Mesendoderm (in vitro differentiated cells): ENCODE measurements around the gene WDPCP.

Experiments used
- DNase-seq: peaks from one replicate; pipeline ENCODE4 v3.0.0; 2013
- H2AK5ac ChIP-seq: 2 replicates; pipeline ENCODE4 v1.6.1; 2013; ENCODE audit warnings: low read length, inconsistent platforms
- H2BK120ac ChIP-seq: 2 replicates; pipeline ENCODE4 v1.6.1; 2013; ENCODE audit warnings: low read depth, mild to moderate bottlenecking, low read length, moderate library complexity, mixed read lengths
- H2BK15ac ChIP-seq: replicated peaks from 2 replicates; pipeline ENCODE4 v1.6.1; 2013; ENCODE audit warnings: low read depth, mild to moderate bottlenecking, moderate library complexity
- H2BK5ac ChIP-seq: 2 replicates; pipeline ENCODE4 v1.6.1; 2013; ENCODE audit warnings: low read length, inconsistent platforms
- H3K18ac ChIP-seq: 2 replicates; pipeline ENCODE4 v1.6.1; 2013; ENCODE audit warnings: mild to moderate bottlenecking, low read length, mixed read lengths
- H3K23ac ChIP-seq: one replicate; pipeline ENCODE4 v1.6.1; 2013; ENCODE audit warnings: low read length
- H3K27ac ChIP-seq: 2 replicates; pipeline ENCODE4 v1.5.1; 2013; ENCODE audit warnings: low read depth, mild to moderate bottlenecking, inconsistent platforms, low read length, moderate library complexity
- H3K27me3 ChIP-seq: 2 replicates; pipeline ENCODE4 v1.6.1; 2013; ENCODE audit warnings: low read length, control low read depth, mild to moderate bottlenecking, inconsistent platforms; ENCODE audit not compliant: insufficient read depth, poor library complexity
- H3K36me3 ChIP-seq: 2 replicates; pipeline ENCODE4 v1.6.1; 2013; ENCODE audit warnings: low read length, inconsistent platforms; ENCODE audit not compliant: control insufficient read depth, insufficient read depth
- H3K4ac ChIP-seq: one replicate; pipeline ENCODE4 v1.6.1; 2013; ENCODE audit warnings: low read depth, mild to moderate bottlenecking, low read length, moderate library complexity
- H3K4me1 ChIP-seq: 2 replicates; pipeline ENCODE4 v1.6.1; 2013; ENCODE audit warnings: low read depth, low read length, inconsistent platforms; ENCODE audit not compliant: control insufficient read depth
- H3K4me2 ChIP-seq: 2 replicates; pipeline ENCODE4 v1.6.1; 2013; ENCODE audit warnings: low read length
- H3K4me3 ChIP-seq: 2 replicates; pipeline ENCODE4 v1.5.1; 2013; ENCODE audit warnings: mild to moderate bottlenecking, low read length
- H3K56ac ChIP-seq: one replicate; pipeline ENCODE4 v1.6.1; 2013; ENCODE audit warnings: low read length
- H3K79me1 ChIP-seq: 2 replicates; pipeline ENCODE4 v1.6.1; 2013; ENCODE audit warnings: low read length, inconsistent platforms
- H3K79me2 ChIP-seq: 2 replicates; pipeline ENCODE4 v1.6.1; 2013; ENCODE audit warnings: mild to moderate bottlenecking, low read length; ENCODE audit not compliant: control insufficient read depth, insufficient read depth
- H3K9ac ChIP-seq: 2 replicates; pipeline ENCODE4 v1.6.1; 2013; ENCODE audit warnings: low read length, inconsistent platforms
- H4K5ac ChIP-seq: one replicate; pipeline ENCODE4 v1.6.1; 2013; ENCODE audit warnings: low read length
- H4K8ac ChIP-seq: one replicate; pipeline ENCODE4 v1.6.1; 2013; ENCODE audit warnings: low read depth, mild to moderate bottlenecking, control low read depth, low read length, moderate library complexity
- WGBS: extraction: QIAGEN DNeasy Blood & Tissue Kit; methylation state at CpG from one replicate; pipeline ENCODE4 v1.1.7; 2013; ENCODE audit warnings: low lambda C conversion rate, missing lambda C conversion rate; ENCODE audit not compliant: insufficient coverage; ENCODE audit errors: extremely low coverage; 5-methylcytosine and 5-hydroxymethylcytosine counted together

The WDPCP gene

GRCh38 chr2:63261137-63261621 lies 327.1 kb downstream of the WDPCP start:
- Histone ChIP-seq H2AK5ac (no peak overlapping the region), H3K4me2 (no peak overlapping the region), H3K27ac (no peak overlapping the region), H3K79me2 (no peaks in the 10 kb centered on the region), H3K79me1 (no peaks in the 10 kb centered on the region), H2BK5ac (no peak overlapping the region), H3K4ac (no peak overlapping the region), H3K36me3 (no peaks in the 10 kb centered on the region), H3K23ac (no peak overlapping the region), H3K9ac (no peak overlapping the region), H3K27me3 (no peaks in the 10 kb centered on the region), H2BK15ac (no peak overlapping the region), H4K5ac (no peak overlapping the region), H3K18ac (no peak overlapping the region), H4K8ac (no peak overlapping the region), H2BK120ac (no peak overlapping the region), H3K4me3 (no peak overlapping the region), H3K56ac (no peak overlapping the region), H3K4me1 (no peaks in the 10 kb centered on the region)
- no CpG with 5 or more reads among the region's 2 CpGs for whole genome bisulfite sequencing
- no peak for DNase-seq

GRCh38 chr2:63257473-63257872 lies 330.8 kb downstream of the WDPCP start:
- H3K79me1 ChIP-seq = no peaks in the 10 kb centered on the region
- DNase-seq = no peak

GRCh38 chr2:63249161-63249560 lies 339.1 kb downstream of the WDPCP start:
- no peak overlapping the region for H4K8ac ChIP-seq
- H3K56ac ChIP-seq = no peak overlapping the region
- no peaks in the 10 kb centered on the region for H3K4me1 ChIP-seq
- no peak overlapping the region for H2BK15ac ChIP-seq
- H2BK120ac ChIP-seq = no peak overlapping the region
- peak; percentile 3 for DNase-seq
- no peak overlapping the region for H3K18ac ChIP-seq
- no peak overlapping the region for H3K4me2 ChIP-seq
- no peak overlapping the region for H3K9ac ChIP-seq
- H2BK5ac ChIP-seq = no peak overlapping the region
- H3K4me3 ChIP-seq = no peak overlapping the region
- no peak overlapping the region for H3K4ac ChIP-seq
- H3K27ac ChIP-seq = no peak overlapping the region
- no peaks in the 10 kb centered on the region for H3K27me3 ChIP-seq
- no CpG with 5 or more reads among the region's 2 CpGs for WGBS
- H3K23ac ChIP-seq = no peak overlapping the region
- no peak overlapping the region for H2AK5ac ChIP-seq
- H3K36me3 ChIP-seq = no peaks in the 10 kb centered on the region
- H3K79me2 ChIP-seq = no peaks in the 10 kb centered on the region
- no peak overlapping the region for H4K5ac ChIP-seq
- no peaks in the 10 kb centered on the region for H3K79me1 ChIP-seq

More at GRCh38 chr2:63257473-63257872, 330.8 kb downstream of the WDPCP start:
- H3K4me1 ChIP-seq = no peaks in the 10 kb centered on the region
- no peak overlapping the region for H2BK15ac ChIP-seq
- no peak overlapping the region for H4K8ac ChIP-seq
- no peak overlapping the region for H3K4me2 ChIP-seq
- H3K27ac ChIP-seq = no peak overlapping the region
- H3K18ac ChIP-seq = no peak overlapping the region
- no peaks in the 10 kb centered on the region for H3K27me3 ChIP-seq
- no peak overlapping the region for H3K23ac ChIP-seq
- H2BK5ac ChIP-seq = no peak overlapping the region
- no peak overlapping the region for H3K9ac ChIP-seq
- no peak overlapping the region for H2AK5ac ChIP-seq
- H3K36me3 ChIP-seq = no peaks in the 10 kb centered on the region
- H3K4me3 ChIP-seq = no peak overlapping the region
- H3K4ac ChIP-seq = no peak overlapping the region
- no peaks in the 10 kb centered on the region for H3K79me2 ChIP-seq
- no peak overlapping the region for H3K56ac ChIP-seq
- no CpG with 5 or more reads among the region's 2 CpGs for WGBS
- no peak overlapping the region for H4K5ac ChIP-seq
- no peak overlapping the region for H2BK120ac ChIP-seq

GRCh38 chr2:63242747-63243146 lies 345.5 kb downstream of the WDPCP start:
- DNase-seq = no peak
- no peak overlapping the region for H3K4me3 ChIP-seq
- no peak overlapping the region for H2BK120ac ChIP-seq
- no peak overlapping the region for H3K56ac ChIP-seq
- H4K5ac ChIP-seq = no peak overlapping the region
- H3K4me2 ChIP-seq = no peak overlapping the region
- H3K4me1 ChIP-seq = no peaks in the 10 kb centered on the region
- no peak overlapping the region for H2BK5ac ChIP-seq
- no peak overlapping the region for H4K8ac ChIP-seq
- no peaks in the 10 kb centered on the region for H3K79me2 ChIP-seq
- H3K18ac ChIP-seq = no peak overlapping the region
- no peak overlapping the region for H3K9ac ChIP-seq
- no peak overlapping the region for H2AK5ac ChIP-seq
- H3K27me3 ChIP-seq = no peaks in the 10 kb centered on the region
- no peak overlapping the region for H2BK15ac ChIP-seq
- H3K4ac ChIP-seq = no peak overlapping the region
- no peak overlapping the region for H3K23ac ChIP-seq
- H3K27ac ChIP-seq = no peak overlapping the region
- WGBS = no CpG with 5 or more reads among the region's 1 CpG
- no peaks in the 10 kb centered on the region for H3K36me3 ChIP-seq
- no peaks in the 10 kb centered on the region for H3K79me1 ChIP-seq

GRCh38 chr2:63225964-63226686 lies 362.2 kb downstream of the WDPCP start:
- H4K8ac ChIP-seq = no peak overlapping the region
- no peaks in the 10 kb centered on the region for H3K79me2 ChIP-seq
- WGBS = no CpG with 5 or more reads among the region's 1 CpG
- no peaks in the 10 kb centered on the region for H3K79me1 ChIP-seq
- no peak overlapping the region for H3K27ac ChIP-seq
- no peak overlapping the region for H3K23ac ChIP-seq
- no peak overlapping the region for H2BK5ac ChIP-seq
- H3K4me1 ChIP-seq = no peaks in the 10 kb centered on the region
- H3K36me3 ChIP-seq = no peaks in the 10 kb centered on the region
- no peak overlapping the region for H3K4ac ChIP-seq
- H2AK5ac ChIP-seq = no peak overlapping the region
- H3K4me3 ChIP-seq = no peak overlapping the region
- no peak for DNase-seq
- H2BK15ac ChIP-seq = no peak overlapping the region
- no peak overlapping the region for H2BK120ac ChIP-seq
- no peak overlapping the region for H4K5ac ChIP-seq
- no peaks in the 10 kb centered on the region for H3K27me3 ChIP-seq
- H3K18ac ChIP-seq = no peak overlapping the region
- H3K4me2 ChIP-seq = no peak overlapping the region
- no peak overlapping the region for H3K56ac ChIP-seq
- no peak overlapping the region for H3K9ac ChIP-seq
